HepG2 (cell line): Measurements from ENCODE around the gene USP14. TPM values are rescaled to one million over a fixed set of nuclear protein-coding genes. Genes with fewer than 3 reads are reported as not detected.

Source experiments
- ATAC-seq: fragments of 200-7000 bp; cut with Tn5 transposase; 3 replicates; pipeline ENCODE4 v1.9.1; 2020; ENCODE audit warnings: mild to moderate bottlenecking, moderate library complexity
- BruUV-seq: library from RNA; stranded (reverse); fragments of 400-500 nt; replicated peaks from 2 replicates; lab custom pipeline; 2021; lab: Mats Ljungman, UMichigan
- CTCF ChIA-PET: fragments of 300-600 bp; formaldehyde crosslinking; extraction: SDS; loops from one replicate; lab custom pipeline; 2021; ENCODE audit warnings: low total read pairs, inconsistent platforms, low intra/inter-chr PET ratio; lab: Yijun Ruan, JAX
- POLR2A ChIA-PET: fragments of 350-600 bp; sonication (Branson Sonifier 250); formaldehyde crosslinking; loops from one replicate; lab custom pipeline; 2020; ENCODE audit warnings: antibody characterized with exemption, inconsistent platforms; lab: Yijun Ruan, JAX
- DNase-seq: peaks from one replicate; pipeline ENCODE4 v3.0.0-alpha.2; 2015; ENCODE audit warnings: low spot score
- FAIRE-seq: peaks from 3 replicates; lab custom pipeline; 2011; peaks lifted over from hg19 to GRCh38; lab: Jason Lieb, UNC
- H2AFZ ChIP-seq: one replicate; pipeline ENCODE4 v1.6.1; 2011; ENCODE audit warnings: low read length, inconsistent platforms
- H3K27ac ChIP-seq: fragments of 300-600 bp; 3 replicates; pipeline ENCODE4 v1.8.0; 2011; ENCODE audit warnings: mixed run types, mild to moderate bottlenecking, mixed read lengths, low read length, inconsistent platforms; ENCODE audit not compliant: insufficient read depth; ENCODE audit errors: extremely low read length
- H3K27me3 ChIP-seq, 2 experiments: fragments of 200-600 bp in 1 of 2; 2 replicates in 1 of 2; 3 replicates in 1 of 2; pipeline versions ENCODE4 v1.6.0 to v1.8.0; 2011; ENCODE audit warnings: low read length in 2 of 2, mild to moderate bottlenecking in 2 of 2, moderate library complexity in 2 of 2, inconsistent platforms in 1 of 2; ENCODE audit not compliant: insufficient read depth in 2 of 2, control insufficient read depth in 1 of 2
- H3K36me3 ChIP-seq, 2 experiments: fragments of 200-600 bp in 1 of 2; replicated peaks in 1 of 2; 2 replicates in 1 of 2; 3 replicates in 1 of 2; pipeline versions ENCODE4 v1.5.1 to v1.8.0; 2011; ENCODE audit warnings: low read length in 2 of 2, inconsistent platforms in 1 of 2; ENCODE audit not compliant: insufficient read depth in 2 of 2, control insufficient read depth in 1 of 2
- H3K4me1 ChIP-seq: 2 replicates; pipeline ENCODE4 v1.5.1; 2012; ENCODE audit warnings: low read length, inconsistent platforms; ENCODE audit not compliant: insufficient read depth
- H3K4me2 ChIP-seq: 2 replicates; pipeline ENCODE4 v1.6.0; 2011; ENCODE audit warnings: low read depth, low read length, inconsistent platforms
- H3K4me3 ChIP-seq, 3 experiments: fragments of 200-600 bp in 1 of 3; sonication (generic), shearing (Covaris generic) in 1 of 3; replicated peaks in 1 of 3; 2 replicates each; pipeline ENCODE4 v1.5.1; 2011 to 2016; ENCODE audit warnings: low read length in 3 of 3, inconsistent platforms in 2 of 3, low read depth in 2 of 3, mild to moderate bottlenecking in 2 of 3, control low read depth in 1 of 3, mixed read lengths in 1 of 3; ENCODE audit not compliant: insufficient read depth in 1 of 3
- H3K79me2 ChIP-seq: one replicate; pipeline ENCODE4 v1.6.1; 2011; ENCODE audit warnings: low read length, inconsistent platforms; ENCODE audit not compliant: insufficient read depth
- H3K9ac ChIP-seq: 2 replicates; pipeline ENCODE4 v1.6.0; 2011; ENCODE audit warnings: mild to moderate bottlenecking, low read depth, low read length, inconsistent platforms; ENCODE audit not compliant: insufficient read depth
- H3K9me3 ChIP-seq: 2 replicates; pipeline ENCODE4 v1.5.1; 2012; ENCODE audit warnings: mild to moderate bottlenecking, low read length
- H4K20me1 ChIP-seq: 2 replicates; pipeline ENCODE4 v1.6.0; 2011; ENCODE audit warnings: inconsistent platforms, mild to moderate bottlenecking, low read length, moderate library complexity; ENCODE audit not compliant: insufficient read depth
- ATF1 ChIP-seq: IDR thresholded peaks from 2 replicates; pipeline ENCODE4 v1.6.1; 2016; ENCODE audit warnings: mild to moderate bottlenecking, control low read depth
- NFE2L2 ChIP-seq: fragments of 150-350 bp; IDR thresholded peaks from 2 replicates; pipeline ENCODE4 v1.6.1; 2014; ENCODE audit warnings: low read length
- PHF8 ChIP-seq: sonication (generic); formaldehyde crosslinking; IDR thresholded peaks from 2 replicates; pipeline ENCODE4 v1.5.0; 2020; ENCODE audit warnings: missing genetic modification reagents
- POLR2AphosphoS2 ChIP-seq: IDR thresholded peaks from 2 replicates; pipeline ENCODE4 v1.6.1; 2011; ENCODE audit warnings: low read depth, low read length, improper control_type of control experiment
- RBM22 ChIP-seq: fragments of 200-400 bp; formaldehyde crosslinking; optimal IDR thresholded peaks from 2 replicates; pipeline ENCODE3; 2017; ENCODE audit warnings: mild to moderate bottlenecking, low read length, moderate library complexity
- SETDB1 ChIP-seq: sonication (generic); formaldehyde crosslinking; IDR thresholded peaks from 2 replicates; pipeline ENCODE4 v1.5.1; 2020; ENCODE audit warnings: missing genetic modification reagents, mild to moderate bottlenecking, borderline replicate concordance
- TAF1 ChIP-seq: sonication (generic); formaldehyde crosslinking; IDR thresholded peaks from 2 replicates; pipeline ENCODE4 v1.4.0; 2020; ENCODE audit warnings: missing genetic modification reagents
- TRAFD1 ChIP-seq: sonication (generic); formaldehyde crosslinking; IDR thresholded peaks from 2 replicates; pipeline ENCODE4 v1.5.1; 2020; ENCODE audit warnings: missing genetic modification reagents, mild to moderate bottlenecking, borderline replicate concordance
- ZFP41 ChIP-seq: sonication (generic); formaldehyde crosslinking; IDR thresholded peaks from 2 replicates; pipeline ENCODE4 v1.4.0; 2020; ENCODE audit warnings: mild to moderate bottlenecking, missing genetic modification reagents, borderline replicate concordance
- ZNF350 ChIP-seq: sonication (generic); formaldehyde crosslinking; IDR thresholded peaks from 2 replicates; pipeline ENCODE4 v1.4.0; 2020; ENCODE audit warnings: mild to moderate bottlenecking, low read depth, missing genetic modification reagents, borderline replicate concordance
- ZNF776 ChIP-seq: sonication (generic); formaldehyde crosslinking; IDR thresholded peaks from 2 replicates; pipeline ENCODE4 v1.4.0; 2020; ENCODE audit warnings: mild to moderate bottlenecking, missing genetic modification reagents
- ZSCAN25 ChIP-seq: sonication (generic); formaldehyde crosslinking; IDR thresholded peaks from 2 replicates; pipeline ENCODE4 v1.8.0; 2022; ENCODE audit warnings: mild to moderate bottlenecking, missing genetic modification reagents
- whole genome bisulfite sequencing: methylation state at CpG from one replicate; pipeline ENCODE4 v1.1.6; 2017; ENCODE audit warnings: low lambda C conversion rate; 5-methylcytosine and 5-hydroxymethylcytosine counted together
- in situ Hi-C: cut with HindIII; loops from 2 replicates; pipeline ENCODE4 v1.10.0; 2017; ENCODE audit warnings: low pct_unique_long_range_greater_than_20kb; ENCODE audit not compliant: extremely low pct_ligation_motif_present
- intact Hi-C: fragments of 100-400 bp; cut with micrococcal nuclease; formaldehyde crosslinking; loops from one replicate; pipeline ENCODE4 v1.10.0; 2022; ENCODE audit not compliant: unreplicated experiment
- polyA plus RNA-seq, 8 experiments: library from polyadenylated mRNA; depleted of rRNA in 3 of 8; stranded (reverse) in 7 of 8; unstranded in 1 of 8; fragments of >200 nt; fragmentation: Illumina TruSeq in 4 of 8; extraction: Trizol in 4 of 8; gene quantifications; 2 replicates each; pipeline versions ENCODE4 v1.2.1 to v1.2.3, GENCODE V29; 2011 to 2016; ENCODE audit warnings: low read depth in 4 of 8, missing spikeins in 1 of 8, mixed read lengths in 1 of 8; ENCODE audit not compliant: insufficient read depth in 1 of 8
- total RNA-seq, 5 experiments: library from RNA; depleted of rRNA; stranded (reverse); fragments of >200 nt; fragmentation: Illumina TruSeq; extraction: Trizol; gene quantifications; 2 replicates each; pipeline ENCODE4 v1.2.3, GENCODE V29; 2016; ENCODE audit warnings: low read depth in 1 of 5
- TF ChIP-seq, protein P1 (sequence below): sonication (generic); formaldehyde crosslinking; conservative IDR thresholded peaks from 2 replicates; pipeline ENCODE4 v1.4.0; 2020; ENCODE audit warnings: mild to moderate bottlenecking, missing genetic modification reagents, moderate library complexity
- TF ChIP-seq, protein P2 (sequence below): sonication (generic); formaldehyde crosslinking; IDR thresholded peaks from 2 replicates; pipeline ENCODE4 v1.4.0; 2020; ENCODE audit warnings: mild to moderate bottlenecking, missing genetic modification reagents, borderline replicate concordance

Gene USP14
- total and polyA plus RNA-seq, 2 of the 13 experiments (the other 11 are each of a cell fraction or from before 2014, with no cell fraction given) = 14.7 to 16.6 TPM

DNA sequence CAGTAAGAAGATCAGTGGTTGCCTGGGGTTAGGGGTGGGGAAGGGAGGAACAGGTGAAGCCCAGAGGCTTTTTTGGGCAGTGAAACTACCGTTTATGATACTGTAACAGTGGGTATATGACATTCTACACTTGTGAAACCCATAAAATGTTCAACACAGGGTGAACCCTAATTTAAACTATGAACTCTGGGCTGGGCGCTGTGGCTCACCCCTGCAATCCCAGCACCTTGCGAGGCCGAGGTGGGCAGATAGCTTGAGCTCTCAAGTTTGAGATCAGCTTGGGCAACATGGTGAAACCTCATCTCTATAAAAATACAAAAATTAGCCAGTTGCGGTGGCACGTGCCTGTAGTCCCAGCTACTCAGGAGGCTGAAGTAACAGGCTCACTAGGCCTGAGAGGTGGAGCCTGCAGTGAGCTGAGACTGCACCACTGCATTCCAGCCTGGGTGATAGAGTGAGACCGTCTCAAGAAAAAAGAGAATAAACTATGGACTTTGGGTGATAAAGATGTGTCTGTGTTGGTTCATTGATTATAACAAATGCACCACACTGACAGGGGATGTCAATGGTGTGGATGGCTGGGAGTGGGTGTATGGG, 17.6 kb upstream of the USP14 start:
- CTCF ChIA-PET = no interaction called here
- Histone ChIP-seq H3K36me3 (no peaks in the 10 kb centered on the region), H3K9ac (peak overlapping the region; percentile 9; the same call in 1 of the 2 replicates), H3K27ac (no peak overlapping the region), H3K9me3 (no peaks in the 10 kb centered on the region), H3K27me3 (0 out of 5 replicates have a peak, but pooled peaks cover 0 to 3% of the 10 kb centered on the region in 2 experiments), H3K4me3 (peak overlapping the region in 2 of 3 experiments; percentile 26 to 29; a peak in 3 of 6 replicates), H3K4me2 (peak overlapping the region; percentile 78), H2AFZ (no peak overlapping the region), H3K4me1 (peaks cover 34% of the 10 kb centered on the region), H3K79me2 (no peaks in the 10 kb centered on the region), H4K20me1 (no peaks in the 10 kb centered on the region)
- intact Hi-C loops = no loop called here
- 22% methylated on average over 7 of the region's 7 CpGs for WGBS
- ATAC-seq (peak; percentile 80), FAIRE-seq (no peak), DNase-seq (no peak)
- no TSS peak for BruUV-seq
- POLR2A ChIA-PET = no interaction called here
- in situ Hi-C loops = no loop called here
- TF ChIP-seq SETDB1 (CRISPR knock-in tag) (0 out of 2 replicates have a peak, but pooled peaks have one; percentile 29), ZSCAN25 (CRISPR knock-in tag) (peak; percentile 62; the same call in 1 of the 2 replicates), TAF1 (CRISPR knock-in tag) (no peak), NFE2L2 (no peak), RBM22 (no peak), ZFP41 (no peak), ZNF350 (CRISPR knock-in tag) (no peak), TRAFD1 (no peak), PHF8 (0 out of 2 replicates have a peak, but pooled peaks have one; percentile 15), POLR2AphosphoS2 (no peak), ATF1 (CRISPR knock-in tag) (no peak), ZNF776 (no peak)
- TF ChIP-seq, protein P1, sequence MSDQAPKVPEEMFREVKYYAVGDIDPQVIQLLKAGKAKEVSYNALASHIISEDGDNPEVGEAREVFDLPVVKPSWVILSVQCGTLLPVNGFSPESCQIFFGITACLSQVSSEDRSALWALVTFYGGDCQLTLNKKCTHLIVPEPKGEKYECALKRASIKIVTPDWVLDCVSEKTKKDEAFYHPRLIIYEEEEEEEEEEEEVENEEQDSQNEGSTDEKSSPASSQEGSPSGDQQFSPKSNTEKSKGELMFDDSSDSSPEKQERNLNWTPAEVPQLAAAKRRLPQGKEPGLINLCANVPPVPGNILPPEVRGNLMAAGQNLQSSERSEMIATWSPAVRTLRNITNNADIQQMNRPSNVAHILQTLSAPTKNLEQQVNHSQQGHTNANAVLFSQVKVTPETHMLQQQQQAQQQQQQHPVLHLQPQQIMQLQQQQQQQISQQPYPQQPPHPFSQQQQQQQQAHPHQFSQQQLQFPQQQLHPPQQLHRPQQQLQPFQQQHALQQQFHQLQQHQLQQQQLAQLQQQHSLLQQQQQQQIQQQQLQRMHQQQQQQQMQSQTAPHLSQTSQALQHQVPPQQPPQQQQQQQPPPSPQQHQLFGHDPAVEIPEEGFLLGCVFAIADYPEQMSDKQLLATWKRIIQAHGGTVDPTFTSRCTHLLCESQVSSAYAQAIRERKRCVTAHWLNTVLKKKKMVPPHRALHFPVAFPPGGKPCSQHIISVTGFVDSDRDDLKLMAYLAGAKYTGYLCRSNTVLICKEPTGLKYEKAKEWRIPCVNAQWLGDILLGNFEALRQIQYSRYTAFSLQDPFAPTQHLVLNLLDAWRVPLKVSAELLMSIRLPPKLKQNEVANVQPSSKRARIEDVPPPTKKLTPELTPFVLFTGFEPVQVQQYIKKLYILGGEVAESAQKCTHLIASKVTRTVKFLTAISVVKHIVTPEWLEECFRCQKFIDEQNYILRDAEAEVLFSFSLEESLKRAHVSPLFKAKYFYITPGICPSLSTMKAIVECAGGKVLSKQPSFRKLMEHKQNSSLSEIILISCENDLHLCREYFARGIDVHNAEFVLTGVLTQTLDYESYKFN (CRISPR knock-in tag) = 0 out of 2 replicates have a peak, but pooled peaks have one; percentile 1
- TF ChIP-seq, protein P2, sequence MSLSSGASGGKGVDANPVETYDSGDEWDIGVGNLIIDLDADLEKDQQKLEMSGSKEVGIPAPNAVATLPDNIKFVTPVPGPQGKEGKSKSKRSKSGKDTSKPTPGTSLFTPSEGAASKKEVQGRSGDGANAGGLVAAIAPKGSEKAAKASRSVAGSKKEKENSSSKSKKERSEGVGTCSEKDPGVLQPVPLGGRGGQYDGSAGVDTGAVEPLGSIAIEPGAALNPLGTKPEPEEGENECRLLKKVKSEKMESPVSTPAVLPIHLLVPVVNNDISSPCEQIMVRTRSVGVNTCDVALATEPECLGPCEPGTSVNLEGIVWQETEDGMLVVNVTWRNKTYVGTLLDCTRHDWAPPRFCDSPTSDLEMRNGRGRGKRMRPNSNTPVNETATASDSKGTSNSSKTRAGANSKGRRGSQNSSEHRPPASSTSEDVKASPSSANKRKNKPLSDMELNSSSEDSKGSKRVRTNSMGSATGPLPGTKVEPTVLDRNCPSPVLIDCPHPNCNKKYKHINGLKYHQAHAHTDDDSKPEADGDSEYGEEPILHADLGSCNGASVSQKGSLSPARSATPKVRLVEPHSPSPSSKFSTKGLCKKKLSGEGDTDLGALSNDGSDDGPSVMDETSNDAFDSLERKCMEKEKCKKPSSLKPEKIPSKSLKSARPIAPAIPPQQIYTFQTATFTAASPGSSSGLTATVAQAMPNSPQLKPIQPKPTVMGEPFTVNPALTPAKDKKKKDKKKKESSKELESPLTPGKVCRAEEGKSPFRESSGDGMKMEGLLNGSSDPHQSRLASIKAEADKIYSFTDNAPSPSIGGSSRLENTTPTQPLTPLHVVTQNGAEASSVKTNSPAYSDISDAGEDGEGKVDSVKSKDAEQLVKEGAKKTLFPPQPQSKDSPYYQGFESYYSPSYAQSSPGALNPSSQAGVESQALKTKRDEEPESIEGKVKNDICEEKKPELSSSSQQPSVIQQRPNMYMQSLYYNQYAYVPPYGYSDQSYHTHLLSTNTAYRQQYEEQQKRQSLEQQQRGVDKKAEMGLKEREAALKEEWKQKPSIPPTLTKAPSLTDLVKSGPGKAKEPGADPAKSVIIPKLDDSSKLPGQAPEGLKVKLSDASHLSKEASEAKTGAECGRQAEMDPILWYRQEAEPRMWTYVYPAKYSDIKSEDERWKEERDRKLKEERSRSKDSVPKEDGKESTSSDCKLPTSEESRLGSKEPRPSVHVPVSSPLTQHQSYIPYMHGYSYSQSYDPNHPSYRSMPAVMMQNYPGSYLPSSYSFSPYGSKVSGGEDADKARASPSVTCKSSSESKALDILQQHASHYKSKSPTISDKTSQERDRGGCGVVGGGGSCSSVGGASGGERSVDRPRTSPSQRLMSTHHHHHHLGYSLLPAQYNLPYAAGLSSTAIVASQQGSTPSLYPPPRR (CRISPR knock-in tag) = no peak
